Activated naive CD4-positive, alpha-beta T cell treated with anti-CD3 and anti-CD28 coated beads, Interleukin-2, amount 10 ng/mL, durations not matched to agents 7 days and 5 days (primary cell): Measurements from ENCODE around the gene ZNF467.

Source experiments
- CTCF ChIA-PET: fragments of 350-600 bp; sonication (Branson Sonifier 250); formaldehyde crosslinking; loops from one replicate; lab custom pipeline; 2021; ENCODE audit warnings: antibody characterized with exemption; lab: Charles Lee
- DNase-seq: peaks from one replicate; pipeline ENCODE4 v3.0.0-alpha.2; 2020
- H3K27ac Mint-ChIP-seq: one replicate; pipeline ENCODE4 v1.8.0; 2021; ENCODE audit warnings: mild to moderate bottlenecking, moderate library complexity, mixed read lengths
- H3K27me3 Mint-ChIP-seq: one replicate; pipeline ENCODE4 v1.8.0; 2021; ENCODE audit warnings: mild to moderate bottlenecking, mixed read lengths
- H3K36me3 Mint-ChIP-seq: one replicate; pipeline ENCODE4 v1.8.0; 2021; ENCODE audit warnings: mixed read lengths
- H3K4me1 Mint-ChIP-seq: one replicate; pipeline ENCODE4 v1.8.0; 2021; ENCODE audit warnings: mixed read lengths
- H3K4me3 Mint-ChIP-seq: one replicate; pipeline ENCODE4 v1.8.0; 2021; ENCODE audit warnings: mild to moderate bottlenecking, moderate library complexity, mixed read lengths
- H3K9me3 Mint-ChIP-seq: one replicate; pipeline ENCODE4 v1.8.0; 2021; ENCODE audit warnings: mixed read lengths

ZNF467 gene

DNA sequence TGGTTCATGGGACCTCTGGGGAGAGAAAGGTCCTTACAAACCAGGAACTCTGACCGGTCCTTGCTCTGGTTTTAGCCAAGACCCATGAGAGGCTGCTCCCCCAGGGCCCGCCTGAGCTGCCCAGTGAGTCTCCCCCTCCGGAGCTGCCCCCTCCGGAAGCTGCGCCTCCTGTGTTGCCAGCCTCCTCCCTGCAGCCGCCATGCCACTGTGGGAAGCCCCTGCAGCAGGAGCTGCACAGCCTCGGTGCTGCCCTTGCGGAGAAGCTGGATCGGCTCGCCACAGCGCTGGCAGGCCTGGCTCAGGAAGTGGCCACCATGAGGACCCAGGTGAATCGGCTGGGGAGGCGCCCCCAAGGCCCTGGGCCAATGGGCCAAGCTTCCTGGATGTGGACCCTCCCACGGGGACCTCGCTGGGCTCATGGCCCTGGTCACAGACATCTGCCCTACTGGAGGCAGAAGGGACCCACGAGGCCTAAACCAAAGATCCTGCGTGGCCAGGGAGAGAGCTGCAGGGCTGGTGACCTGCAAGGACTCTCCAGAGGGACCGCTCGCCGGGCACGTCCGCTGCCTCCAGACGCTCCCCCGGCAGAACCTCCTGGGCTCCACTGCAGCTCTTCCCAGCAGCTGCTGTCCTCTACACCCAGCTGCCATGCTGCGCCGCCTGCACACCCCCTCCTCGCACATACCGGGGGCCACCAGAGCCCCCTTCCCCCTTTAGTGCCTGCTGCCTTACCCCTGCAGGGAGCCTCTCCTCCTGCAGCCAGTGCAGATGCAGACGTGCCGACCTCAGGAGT, 40.1 kb downstream of the ZNF467 start:
- DNase-seq: peak; percentile 20
- no peak overlapping the region for H3K27ac Mint-ChIP-seq
- peaks cover 9% of the 10 kb centered on the region for H3K4me1 Mint-ChIP-seq
- H3K4me3 Mint-ChIP-seq: no peak overlapping the region
- CTCF ChIA-PET: interaction anchor here (2.1 kb wide), 1 partner anchor 9 kb away, joined by 7 read pairs; no protein-coding TSS in a partner anchor
- no peaks in the 10 kb centered on the region for H3K9me3 Mint-ChIP-seq
- peaks cover 31% of the 10 kb centered on the region for H3K27me3 Mint-ChIP-seq
- H3K36me3 Mint-ChIP-seq: peaks cover 3% of the 10 kb centered on the region

DNA sequence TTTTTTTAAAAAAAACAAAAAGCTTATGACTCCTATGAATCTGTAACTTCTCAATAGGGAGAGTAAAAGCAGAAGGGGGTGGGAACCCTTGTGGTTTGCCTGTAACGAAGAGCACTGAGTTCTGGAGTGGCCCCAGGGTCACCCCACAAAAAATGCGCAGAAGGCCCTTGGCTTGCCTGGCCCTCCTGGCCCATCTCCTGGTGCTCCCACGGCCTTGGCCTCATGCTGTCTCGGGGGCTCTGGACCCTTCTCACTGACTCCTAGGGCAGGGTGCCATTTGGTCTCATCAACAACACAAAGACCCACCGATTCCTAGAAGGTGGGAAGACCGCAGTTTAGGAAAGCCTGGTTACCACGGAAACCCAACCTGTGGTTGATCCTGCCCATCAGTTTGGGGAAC, 40.8 kb downstream of the ZNF467 start:
- Mint-ChIP-seq H3K4me3 (no peak overlapping the region), H3K27ac (no peak overlapping the region), H3K27me3 (peaks cover 24% of the 10 kb centered on the region), H3K9me3 (no peaks in the 10 kb centered on the region), H3K36me3 (peaks cover 3% of the 10 kb centered on the region), H3K4me1 (peaks cover 9% of the 10 kb centered on the region)
- DNase-seq: peak; percentile 11
- CTCF ChIA-PET: interaction anchor here (2.1 kb wide), 1 partner anchor 9 kb away, joined by 7 read pairs; no protein-coding TSS in a partner anchor

- Mint-ChIP-seq H3K27ac (no peak overlapping the region), H3K4me1 (peaks cover 9% of the 10 kb centered on the region), H3K36me3 (peaks cover 3% of the 10 kb centered on the region), H3K27me3 (peaks cover 19% of the 10 kb centered on the region), H3K4me3 (no peak overlapping the region), H3K9me3 (no peaks in the 10 kb centered on the region)
- CTCF ChIA-PET: interaction anchor here (2.1 kb wide), 1 partner anchor 10 kb away, joined by 7 read pairs; no protein-coding TSS in a partner anchor
- peak; percentile 14 for DNase-seq
Observed at GRCh38 chr7:149732111-149732561, 41.3 kb downstream of the ZNF467 start.

DNA sequence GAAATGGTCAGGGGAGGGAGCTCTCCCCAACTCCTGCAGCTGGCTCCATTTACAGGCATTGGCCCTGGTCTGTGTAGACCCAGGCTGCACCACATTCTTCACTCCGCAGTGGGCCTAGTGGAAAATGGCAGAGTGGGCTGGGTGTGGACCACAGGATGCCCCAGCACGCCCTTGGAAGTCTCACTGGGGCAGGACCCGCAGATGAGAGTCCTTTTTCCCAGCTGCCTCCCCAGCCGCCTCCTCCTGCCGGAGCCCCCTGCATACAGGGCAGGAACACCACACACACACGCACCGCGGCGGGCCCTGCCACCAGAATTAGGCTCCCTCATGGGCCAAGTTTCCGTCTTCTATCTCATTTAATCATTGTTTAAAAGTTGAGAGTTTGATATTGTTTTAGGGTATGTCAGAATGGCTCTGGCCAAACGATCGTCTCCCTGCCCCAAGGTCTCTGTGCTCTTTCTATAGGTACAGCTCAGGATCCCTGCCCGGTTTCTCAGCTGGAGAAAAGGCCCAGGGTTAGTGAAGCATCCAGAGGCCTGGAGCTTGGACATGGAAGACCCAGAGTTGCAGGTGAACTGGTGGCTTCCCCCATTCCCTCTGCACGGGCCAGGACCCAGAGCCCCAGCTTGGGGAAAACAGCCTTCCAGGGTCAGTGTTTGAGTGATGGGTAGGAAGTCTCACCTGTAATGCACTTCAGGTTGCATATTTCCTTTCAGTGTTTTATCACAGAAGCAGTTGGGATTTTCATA, 42.0 kb downstream of the ZNF467 start:
- CTCF ChIA-PET: interaction anchor here (2.0 kb wide), 1 partner anchor 11 kb away, joined by 9 read pairs; no protein-coding TSS in a partner anchor
- H3K27ac Mint-ChIP-seq: no peak overlapping the region

DNA sequence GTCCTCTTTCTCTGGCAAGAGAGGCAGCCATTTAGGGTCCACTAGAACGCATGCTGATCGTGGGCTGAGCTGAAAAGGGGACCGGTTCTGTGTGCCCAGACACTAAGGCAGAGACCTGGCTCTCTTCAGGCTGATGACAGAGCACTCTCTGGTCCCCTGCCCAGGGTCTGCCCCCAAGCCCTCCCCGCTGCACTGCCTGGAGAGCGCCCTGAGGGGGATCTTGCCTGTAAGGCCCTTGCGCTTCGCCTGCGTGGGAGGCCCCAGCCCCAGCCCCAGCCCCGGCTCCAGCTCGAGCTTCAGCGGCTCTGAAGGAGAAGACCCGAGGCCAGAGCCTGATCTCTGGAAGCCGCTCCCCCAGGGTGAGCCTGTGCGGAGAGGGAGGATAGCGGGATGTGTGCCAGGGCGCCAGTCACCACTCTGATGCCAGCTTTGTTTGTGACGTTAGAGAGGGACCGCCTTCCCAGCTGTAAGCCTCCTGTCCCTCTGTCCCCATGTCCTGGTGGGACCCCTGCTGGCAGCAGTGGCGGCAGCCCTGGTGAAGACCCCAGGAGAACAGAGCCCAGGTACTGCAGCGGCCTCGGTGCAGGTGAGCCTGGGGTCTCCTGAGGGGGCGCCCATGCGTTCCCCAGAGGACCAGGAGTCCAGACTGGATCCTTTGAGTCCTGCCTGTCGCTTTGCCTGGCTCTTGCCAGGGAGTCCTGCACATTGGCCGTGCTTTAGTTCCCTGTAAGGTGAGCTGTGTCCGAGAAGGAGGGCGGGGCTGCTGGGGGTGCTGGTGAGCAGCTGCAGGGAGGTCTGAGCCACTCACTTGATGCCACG, 43.2 kb downstream of the ZNF467 start:
- Mint-ChIP-seq H3K4me1 (no peaks in the 10 kb centered on the region), H3K4me3 (no peak overlapping the region), H3K27ac (no peak overlapping the region), H3K27me3 (peaks cover under 1% of the 10 kb centered on the region), H3K36me3 (peaks cover 3% of the 10 kb centered on the region), H3K9me3 (no peaks in the 10 kb centered on the region)
- DNase-seq: peak; percentile 16
- CTCF ChIA-PET: interaction anchor here (2.0 kb wide), 1 partner anchor 12 kb away, joined by 9 read pairs; no protein-coding TSS in a partner anchor

More for the DNA sequence above, 42.0 kb downstream of the ZNF467 start:
- Mint-ChIP-seq H3K4me3 (no peak overlapping the region), H3K4me1 (peaks cover 6% of the 10 kb centered on the region), H3K27me3 (peaks cover 13% of the 10 kb centered on the region), H3K9me3 (no peaks in the 10 kb centered on the region), H3K36me3 (peaks cover 3% of the 10 kb centered on the region)
- peak; percentile 8 for DNase-seq

DNA sequence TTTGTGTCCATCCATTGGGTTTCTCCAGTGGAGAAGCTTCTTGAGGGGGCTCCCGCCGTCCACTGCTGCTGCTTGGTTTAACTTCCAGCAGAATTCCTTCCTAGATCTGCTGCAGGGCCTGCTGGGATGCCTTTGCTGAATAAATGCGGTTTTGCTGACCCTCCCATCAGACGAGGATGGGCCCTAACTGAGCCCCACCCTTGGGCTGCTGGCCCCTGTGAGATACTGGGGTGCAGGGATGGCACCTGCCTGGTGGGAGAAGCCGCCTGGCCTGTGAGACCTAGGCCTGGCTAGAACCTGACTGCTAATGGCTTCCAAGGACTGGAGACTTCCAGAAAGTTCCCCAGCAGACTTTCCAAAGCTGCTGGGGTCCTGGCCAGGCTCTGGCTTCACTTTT, 43.8 kb downstream of the ZNF467 start:
- Mint-ChIP-seq H3K36me3 (peaks cover 3% of the 10 kb centered on the region), H3K27me3 (no peaks in the 10 kb centered on the region), H3K9me3 (no peaks in the 10 kb centered on the region), H3K4me3 (no peak overlapping the region), H3K27ac (no peak overlapping the region), H3K4me1 (no peaks in the 10 kb centered on the region)
- CTCF ChIA-PET: interaction anchor here (2.0 kb wide), 1 partner anchor 12 kb away, joined by 9 read pairs; no protein-coding TSS in a partner anchor
- DNase-seq: peak; percentile 3

GRCh38 chr7:149728491-149729375, 44.7 kb downstream of the ZNF467 start:
- DNase-seq: peak; percentile 11
- Mint-ChIP-seq H3K36me3 (peaks cover 3% of the 10 kb centered on the region), H3K4me1 (no peaks in the 10 kb centered on the region), H3K4me3 (no peak overlapping the region), H3K27me3 (no peaks in the 10 kb centered on the region), H3K27ac (no peak overlapping the region), H3K9me3 (no peaks in the 10 kb centered on the region)
- CTCF ChIA-PET: no interaction called here

GRCh38 chr7:149727899-149728476, 45.4 kb downstream of the ZNF467 start:
- Mint-ChIP-seq H3K4me1 (no peaks in the 10 kb centered on the region), H3K9me3 (no peaks in the 10 kb centered on the region), H3K27ac (no peak overlapping the region), H3K27me3 (no peaks in the 10 kb centered on the region), H3K36me3 (peaks cover 3% of the 10 kb centered on the region), H3K4me3 (no peak overlapping the region)
- DNase-seq: peak; percentile 16
- CTCF ChIA-PET: no interaction called here

GRCh38 chr7:149727053-149727898, 46.1 kb downstream of the ZNF467 start:
- H3K27ac Mint-ChIP-seq: no peak overlapping the region
- no peak overlapping the region for H3K4me3 Mint-ChIP-seq
- no peaks in the 10 kb centered on the region for H3K27me3 Mint-ChIP-seq
- CTCF ChIA-PET: no interaction called here
- DNase-seq: peak; percentile 3
- H3K36me3 Mint-ChIP-seq: peaks cover 3% of the 10 kb centered on the region
- H3K9me3 Mint-ChIP-seq: no peaks in the 10 kb centered on the region
- no peaks in the 10 kb centered on the region for H3K4me1 Mint-ChIP-seq

DNA sequence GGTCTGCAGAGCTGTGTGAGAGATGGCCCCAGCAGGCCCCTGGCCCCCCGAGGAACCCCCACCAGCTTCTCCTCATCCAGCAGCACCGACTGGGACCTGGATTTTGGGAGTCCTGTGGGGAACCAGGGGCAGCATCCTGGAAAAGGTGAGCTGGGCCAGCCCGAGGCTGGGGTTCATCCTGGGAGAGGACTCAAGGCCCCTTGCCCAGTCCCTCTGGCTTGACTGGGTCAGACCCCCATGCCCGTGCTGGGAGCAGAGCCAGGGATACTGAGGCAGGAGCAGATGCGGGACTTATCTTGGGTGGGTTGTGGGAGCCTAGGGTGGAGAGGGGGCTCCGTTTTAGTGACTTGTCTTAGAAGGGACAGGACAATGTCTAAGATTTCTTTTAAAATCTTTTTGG, 47.5 kb downstream of the ZNF467 start:
- Mint-ChIP-seq H3K36me3 (peaks cover 2% of the 10 kb centered on the region), H3K4me1 (no peaks in the 10 kb centered on the region), H3K9me3 (no peaks in the 10 kb centered on the region), H3K27ac (no peak overlapping the region), H3K27me3 (no peaks in the 10 kb centered on the region), H3K4me3 (no peak overlapping the region)
- peak; percentile 14 for DNase-seq
- CTCF ChIA-PET: no interaction called here

DNA sequence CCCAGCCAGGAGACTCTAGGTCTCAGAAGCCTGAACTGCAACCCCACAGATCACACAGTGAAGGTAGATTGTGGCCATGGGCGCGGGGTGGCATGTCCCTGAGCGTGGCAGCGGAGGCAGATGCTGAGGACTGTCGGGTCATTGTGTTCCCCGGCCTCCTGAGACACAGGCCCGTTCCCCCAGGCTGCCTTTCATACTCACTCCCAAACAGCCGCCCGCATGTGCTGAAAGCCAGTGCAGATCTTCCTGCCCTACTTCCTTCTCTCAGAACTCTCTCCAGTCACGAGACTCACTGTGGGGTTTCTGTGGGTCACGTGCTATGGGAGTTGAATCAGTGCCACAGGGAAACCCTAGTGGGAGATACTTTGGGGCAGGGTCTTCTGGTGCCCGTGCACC, 48.0 kb downstream of the ZNF467 start:
- CTCF ChIA-PET: interaction anchor here (2.5 kb wide), 1 partner anchor 15 kb away, joined by 8 read pairs; no protein-coding TSS in a partner anchor
- Mint-ChIP-seq H3K36me3 (peaks cover 2% of the 10 kb centered on the region), H3K4me3 (no peak overlapping the region)

More for the DNA sequence above, 48.0 kb downstream of the ZNF467 start:
- peak; percentile 13 for DNase-seq
- Mint-ChIP-seq H3K27me3 (no peaks in the 10 kb centered on the region), H3K4me1 (no peaks in the 10 kb centered on the region), H3K27ac (no peak overlapping the region), H3K9me3 (no peaks in the 10 kb centered on the region)
